Measurements from ENCODE around the gene BTBD6. TPM values are rescaled to one million over a fixed set of nuclear protein-coding genes. Genes with fewer than 3 reads are reported as not detected.
A peak's percentile ranks its signal among the peaks of the same experiment; 100 is the strongest.

BTBD6 gene
- total and polyA plus RNA-seq, 8 donors = 32.7 to 52.6 (median 41.2) TPM

GRCh38 chr14:105249182-105250007, 1.1 kb downstream of the BTBD6 start:
- Histone ChIP-seq H3K4me3 (peak overlapping the region; percentile 45 to 59), H3K36me3 (peaks cover 0 to 34% of the 10 kb centered on the region in 2 donors), H3K4me1 (peaks cover 8 to 30% of the 10 kb centered on the region in 2 donors), H3K27me3 (no peaks in the 10 kb centered on the region), H3K27ac (peak overlapping the region in 1 of 2 donors; percentile 69), H3K9me3 (no peaks in the 10 kb centered on the region)
- no peak for TF ChIP-seq CTCF (IDR thresholded peaks at IDR 0.05)
- intact Hi-C loops (cut with DNase I) = no loop called here
- ATAC-seq = peak; percentile 6
- DNase-seq = peak in 3 of 4 donors; percentile 23 to 43 (median 36)

- Histone ChIP-seq H3K27me3 (no peaks in the 10 kb centered on the region), H3K9me3 (no peaks in the 10 kb centered on the region), H3K27ac (no peak overlapping the region), H3K4me1 (peaks cover 8 to 30% of the 10 kb centered on the region in 2 donors), H3K4me3 (no peak overlapping the region), H3K36me3 (peaks cover 0 to 34% of the 10 kb centered on the region in 2 donors)
- no peak for DNase-seq
- intact Hi-C loops (cut with DNase I) = no loop called here
- ATAC-seq = no peak
- no peak for TF ChIP-seq CTCF (IDR thresholded peaks at IDR 0.05)
Observed at GRCh38 chr14:105250008-105250366, 1.7 kb downstream of the BTBD6 start.

- peaks cover 0 to 34% of the 10 kb centered on the region in 2 donors for H3K36me3 ChIP-seq
- TF ChIP-seq CTCF (IDR thresholded peaks at IDR 0.05) = no peak
- intact Hi-C loops (cut with DNase I) = no loop called here
Observed at GRCh38 chr14:105250986-105251385, 2.7 kb downstream of the BTBD6 start.

GRCh38 chr14:105251920-105252319, 3.6 kb downstream of the BTBD6 start:
- H3K9me3 ChIP-seq = no peaks in the 10 kb centered on the region
- H3K4me1 ChIP-seq = peaks cover 8 to 28% of the 10 kb centered on the region in 2 donors
- no peaks in the 10 kb centered on the region for H3K27me3 ChIP-seq
- H3K27ac ChIP-seq = no peak overlapping the region
- no peak for TF ChIP-seq CTCF (IDR thresholded peaks at IDR 0.05)
- H3K36me3 ChIP-seq = peaks cover 0 to 38% of the 10 kb centered on the region in 2 donors
- intact Hi-C loops (cut with DNase I) = no loop called here
- no peak overlapping the region for H3K4me3 ChIP-seq
- no peak for DNase-seq
- ATAC-seq = no peak

More at GRCh38 chr14:105250986-105251385, 2.7 kb downstream of the BTBD6 start:
- Histone ChIP-seq H3K4me3 (no peak overlapping the region), H3K9me3 (no peaks in the 10 kb centered on the region), H3K27ac (no peak overlapping the region), H3K27me3 (no peaks in the 10 kb centered on the region), H3K4me1 (peaks cover 8 to 30% of the 10 kb centered on the region in 2 donors)
- DNase-seq (no peak), ATAC-seq (no peak)

- peaks cover 0 to 38% of the 10 kb centered on the region in 2 donors for H3K36me3 ChIP-seq
- no peak for TF ChIP-seq CTCF (IDR thresholded peaks at IDR 0.05)
- no peak overlapping the region for H3K27ac ChIP-seq
- ATAC-seq (no peak), DNase-seq (peak in 1 of 4 donors; percentile 57)
- intact Hi-C loops (cut with DNase I) = no loop called here
- H3K27me3 ChIP-seq = no peaks in the 10 kb centered on the region
- peaks cover 3 to 20% of the 10 kb centered on the region in 2 donors for H3K4me1 ChIP-seq
- no peaks in the 10 kb centered on the region for H3K9me3 ChIP-seq
- no peak overlapping the region for H3K4me3 ChIP-seq
Observed at GRCh38 chr14:105252552-105253328, 4.4 kb downstream of the BTBD6 start.

Data from left lung (tissue), 10 donors.